ENCODE measurements around the gene HCN4.

Gene HCN4

DNA sequence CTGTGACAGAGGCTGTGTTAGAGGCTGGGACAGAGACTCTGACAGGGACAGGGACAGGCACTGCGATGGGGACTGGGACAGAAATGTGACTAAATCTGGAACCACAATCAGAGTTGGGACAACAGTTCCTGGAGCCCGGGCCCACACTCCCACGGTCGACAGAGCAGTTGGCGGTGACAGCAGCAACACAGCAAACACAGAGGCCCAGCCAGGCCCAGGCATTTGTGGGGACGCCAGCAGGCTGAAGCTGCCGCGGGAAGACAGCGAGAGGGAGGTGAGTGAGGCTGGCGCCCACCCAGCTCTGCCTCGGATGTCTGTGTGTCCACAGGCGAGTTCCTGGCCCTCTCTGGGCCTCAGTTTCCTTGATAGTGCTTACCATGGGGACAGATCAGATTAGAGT, 9.3 kb upstream of the HCN4 start:
- DNase-seq (ENCODE audit: low read depth), result no peak

DNA sequence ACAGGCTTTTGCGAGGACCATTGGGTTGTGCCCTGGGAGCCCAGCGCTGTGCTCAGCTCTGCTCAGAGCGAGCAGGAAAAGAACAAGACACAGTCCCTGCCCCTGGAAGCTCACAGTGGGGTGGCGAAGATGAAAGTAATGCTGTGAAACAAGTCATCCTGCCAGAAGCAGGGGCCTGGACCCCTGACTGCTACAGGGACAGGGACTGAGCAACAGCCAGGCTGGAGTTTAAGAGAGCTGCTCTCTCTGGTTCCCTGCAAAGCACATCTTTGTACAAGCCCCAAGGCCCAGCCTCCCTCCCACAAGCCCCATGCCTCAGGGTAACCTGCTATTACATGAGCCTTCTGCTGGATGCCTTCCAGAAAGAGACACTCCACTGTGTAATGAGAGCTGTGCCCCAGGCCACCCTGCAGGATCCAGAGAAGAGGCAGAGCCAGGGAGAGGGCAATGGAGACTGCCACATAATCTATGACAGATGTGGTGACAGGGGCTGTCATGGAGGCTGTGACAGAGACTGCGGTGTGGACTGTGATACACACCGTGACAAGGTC, 7.1 kb upstream of the HCN4 start:
- no peak for DNase-seq (ENCODE audit: low read depth)

DNA sequence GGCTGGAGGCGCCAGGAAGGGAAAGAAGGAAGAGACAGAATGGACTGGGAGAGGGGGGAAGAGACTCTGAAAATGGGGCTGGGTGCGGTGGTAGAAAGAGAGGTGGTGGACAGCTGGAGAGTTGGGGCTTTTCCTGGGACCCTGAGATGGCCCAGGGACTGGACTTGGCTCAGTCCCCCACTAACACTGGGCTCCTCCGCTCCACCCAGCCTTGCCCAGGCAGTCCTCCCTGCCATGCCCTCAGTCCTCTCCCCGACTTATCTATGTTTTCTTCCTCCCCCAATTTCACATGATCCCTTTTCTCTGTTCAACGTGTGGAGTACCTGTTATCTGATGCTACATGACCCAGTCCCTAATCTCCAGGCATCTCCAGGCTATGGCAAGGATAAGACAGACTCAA, 6.3 kb upstream of the HCN4 start:
- no peak for DNase-seq (ENCODE audit: low read depth)

DNA sequence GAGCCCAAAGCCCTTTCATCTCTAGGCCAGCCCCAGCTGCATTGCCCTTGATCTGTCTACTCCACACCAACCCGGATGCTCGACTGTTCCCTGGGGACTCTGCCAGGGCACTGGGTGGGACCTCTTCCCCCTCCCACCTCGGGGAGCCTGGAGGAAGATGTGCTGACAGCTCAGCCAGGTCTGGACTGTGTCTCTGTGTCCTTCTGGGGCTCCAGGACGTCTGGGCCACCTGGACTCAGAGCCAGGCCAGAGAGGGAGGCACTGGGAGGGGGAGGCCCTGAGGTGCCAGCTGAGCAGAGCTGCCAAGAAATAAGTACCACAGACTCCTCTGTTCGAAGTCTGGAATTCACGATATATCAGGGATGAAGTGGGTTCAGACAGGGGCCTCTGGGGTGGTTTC, 5.8 kb upstream of the HCN4 start:
- DNase-seq (ENCODE audit: low read depth), result no peak

DNA sequence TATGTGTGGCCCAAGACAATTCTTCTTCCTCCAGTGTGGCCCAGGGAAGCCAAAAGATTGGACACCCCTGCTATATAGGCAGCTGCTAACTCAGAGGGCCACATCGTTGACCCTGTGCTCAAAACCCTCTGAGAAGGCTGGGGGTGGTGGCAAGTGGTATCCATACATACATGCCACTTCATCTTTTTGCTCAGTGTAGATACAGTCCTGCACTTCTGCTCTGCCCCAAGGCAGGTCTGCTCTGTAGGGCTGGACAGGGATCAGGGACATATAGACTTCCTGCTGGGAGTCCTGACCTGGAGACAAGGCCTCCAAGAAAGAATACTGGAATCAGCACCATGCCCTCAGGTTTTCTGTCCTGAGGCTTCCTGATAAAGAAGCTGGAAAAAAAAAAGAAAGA, 4.5 kb upstream of the HCN4 start:
- DNase-seq (ENCODE audit: low read depth), result no peak

DNA sequence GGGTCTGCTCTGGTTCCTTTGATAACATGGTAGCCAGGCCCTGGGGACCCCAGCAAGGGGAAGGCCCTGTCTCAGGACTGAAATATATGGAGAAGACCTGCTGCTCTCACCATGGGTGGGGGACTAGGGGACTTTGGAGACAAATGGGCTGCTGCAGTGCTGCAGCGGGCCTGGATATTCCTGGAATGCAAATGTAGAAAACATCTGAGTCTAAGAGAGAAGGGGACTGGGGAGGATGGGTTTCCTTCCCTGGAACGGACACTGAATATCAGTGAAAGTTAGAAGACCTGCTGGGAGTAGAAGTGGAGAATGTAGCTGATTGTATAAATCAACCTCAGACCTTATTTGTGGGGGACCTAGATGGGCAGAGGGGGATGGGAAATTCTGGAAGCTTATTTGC, 3.1 kb upstream of the HCN4 start:
- no peak for DNase-seq (ENCODE audit: low read depth)

DNA sequence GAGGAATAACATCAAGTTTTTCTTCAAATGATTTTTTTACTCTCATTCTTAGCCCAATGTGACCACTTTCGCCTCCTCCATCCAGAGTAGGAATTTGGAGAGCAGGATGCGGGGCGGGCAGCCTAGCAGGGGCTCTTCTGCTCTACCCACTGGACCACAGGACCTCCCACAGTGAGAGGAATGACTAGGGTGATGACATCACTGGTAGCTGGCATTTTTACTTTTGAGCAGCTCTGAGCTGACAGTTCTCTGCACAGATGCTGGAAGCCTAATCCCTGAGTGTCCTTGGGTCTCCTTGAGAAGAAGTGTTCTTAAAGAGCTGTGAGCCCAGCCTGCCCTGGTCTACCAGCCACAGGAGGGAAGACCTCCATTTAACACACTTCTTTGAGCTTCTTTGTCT, 1.4 kb upstream of the HCN4 start:
- DNase-seq (ENCODE audit: low read depth), result no peak

DNA sequence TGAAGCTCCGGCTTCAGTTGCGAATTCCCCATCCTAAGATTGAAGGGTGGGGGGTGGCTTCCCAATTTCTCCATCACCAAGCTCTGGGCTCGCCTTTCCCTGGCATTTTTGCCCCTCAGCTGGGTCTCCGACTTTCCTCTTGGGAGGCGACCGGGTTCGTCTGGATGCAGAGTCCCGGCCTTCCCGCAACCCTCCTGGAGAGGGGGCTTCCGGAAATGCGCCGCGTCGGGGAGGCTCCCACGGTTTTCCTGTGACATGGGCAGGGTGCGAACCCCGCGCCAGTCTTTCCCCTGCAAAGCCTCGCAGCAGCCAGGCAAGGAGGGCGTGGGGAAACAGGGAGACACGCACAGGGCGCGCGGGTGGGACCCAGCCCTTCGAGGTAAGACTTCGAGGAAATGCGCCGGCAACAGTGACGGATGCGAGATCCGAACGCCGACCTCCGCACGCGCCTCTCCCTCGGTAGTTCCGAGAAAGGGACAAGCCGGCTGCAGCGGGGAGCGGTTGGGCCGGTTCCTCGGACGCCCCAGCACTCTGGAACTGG, 466 bp upstream of the HCN4 start:
- DNase-seq (ENCODE audit: low read depth), result no peak

DNA sequence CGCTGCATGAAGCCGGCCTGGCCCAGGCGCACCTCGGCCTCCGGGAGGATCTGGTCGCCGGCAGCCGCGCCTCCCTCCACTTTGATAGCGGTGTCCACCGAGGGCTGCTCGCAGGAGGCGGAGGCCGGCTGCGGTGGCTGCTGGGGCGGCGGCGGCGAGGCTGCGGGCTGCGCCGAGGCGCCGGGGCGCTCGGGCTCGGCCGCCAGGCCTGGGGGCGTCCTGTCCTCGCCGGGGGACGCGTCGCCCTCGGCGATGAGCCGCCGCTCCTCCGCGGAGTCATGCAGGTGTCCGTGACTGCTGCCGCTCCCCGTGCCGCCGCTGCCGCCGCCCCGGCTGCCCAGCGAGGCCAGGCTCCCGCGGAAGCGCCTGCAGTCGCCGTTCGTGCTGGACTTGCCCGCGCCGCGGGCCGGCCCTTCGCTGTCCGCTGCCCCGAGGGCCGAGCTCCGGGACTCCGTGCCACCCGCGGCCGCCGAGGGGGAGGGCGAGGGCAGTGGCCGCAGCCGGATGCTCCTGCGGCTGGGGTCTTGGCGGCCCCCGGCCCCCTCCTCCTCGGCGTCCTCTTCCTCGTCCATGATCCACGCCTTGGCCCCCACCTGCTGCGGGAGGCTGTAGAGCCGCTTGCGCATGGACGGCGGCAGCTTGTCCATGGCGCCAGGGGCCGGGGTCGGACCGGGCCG, 996 bp downstream of the HCN4 start:
- DNase-seq (ENCODE audit: low read depth), result no peak

DNA sequence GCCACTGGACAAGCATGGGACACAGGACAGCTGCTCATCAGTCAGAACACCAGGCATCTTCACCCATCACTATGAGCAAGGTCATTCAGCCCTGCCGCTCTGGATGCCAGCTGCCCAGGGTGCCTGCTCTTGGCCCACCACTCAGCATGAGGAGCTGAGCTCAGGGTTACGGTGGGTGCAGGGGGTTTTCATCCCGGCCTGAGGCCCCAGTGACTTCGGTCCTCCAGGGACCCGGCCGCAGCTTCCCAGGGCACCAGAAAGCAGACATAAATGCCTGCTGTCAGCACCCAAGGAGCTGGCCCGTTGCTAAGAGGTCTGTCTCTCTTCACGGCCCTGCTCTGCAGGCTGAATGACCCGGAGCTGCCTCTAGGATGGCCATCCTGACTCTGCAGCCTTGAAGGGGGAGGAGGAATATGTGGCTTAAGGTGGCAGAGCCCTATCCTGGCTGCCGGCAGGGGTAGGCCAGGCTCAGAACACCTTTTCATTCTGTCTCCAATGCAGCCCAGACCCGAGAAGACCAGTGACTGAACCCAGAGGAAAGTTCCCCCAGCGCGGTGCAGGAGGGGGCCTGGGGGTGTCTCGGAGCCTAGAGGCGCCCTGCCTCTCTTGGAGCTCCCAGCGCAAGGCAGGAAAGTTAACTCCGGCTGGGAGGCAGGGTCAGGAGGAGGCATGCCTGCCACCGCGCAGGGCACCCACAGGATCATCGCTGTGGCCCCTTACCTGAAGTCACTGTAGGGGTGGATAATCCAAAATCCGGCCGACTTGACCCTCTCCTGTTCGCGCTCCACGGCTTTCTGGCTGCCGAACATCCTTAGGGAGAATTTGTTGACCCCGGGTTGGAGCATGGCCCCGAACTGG, 1.8 kb downstream of the HCN4 start:
- no peak for DNase-seq (ENCODE audit: low read depth)

DNA sequence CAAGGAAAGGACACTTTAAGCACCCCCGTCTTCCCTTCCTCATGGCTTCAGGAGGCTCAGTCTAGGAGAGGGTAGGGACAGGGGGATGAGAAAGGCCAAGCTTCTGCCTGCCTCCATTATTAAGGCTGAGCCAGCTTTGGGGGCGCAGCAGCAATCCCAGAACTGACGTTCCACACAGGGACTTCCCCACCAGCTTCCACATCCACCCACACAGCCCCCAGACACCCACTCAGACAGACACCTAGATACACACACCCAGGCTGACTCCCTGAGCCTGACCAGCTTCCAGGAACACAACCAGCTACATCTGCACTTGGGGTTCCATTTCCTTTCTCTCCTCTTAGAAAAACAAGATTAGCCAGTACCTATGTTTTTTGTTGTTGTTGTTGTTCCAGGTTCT, 4.7 kb downstream of the HCN4 start:
- no peak for DNase-seq (ENCODE audit: low read depth)

DNA sequence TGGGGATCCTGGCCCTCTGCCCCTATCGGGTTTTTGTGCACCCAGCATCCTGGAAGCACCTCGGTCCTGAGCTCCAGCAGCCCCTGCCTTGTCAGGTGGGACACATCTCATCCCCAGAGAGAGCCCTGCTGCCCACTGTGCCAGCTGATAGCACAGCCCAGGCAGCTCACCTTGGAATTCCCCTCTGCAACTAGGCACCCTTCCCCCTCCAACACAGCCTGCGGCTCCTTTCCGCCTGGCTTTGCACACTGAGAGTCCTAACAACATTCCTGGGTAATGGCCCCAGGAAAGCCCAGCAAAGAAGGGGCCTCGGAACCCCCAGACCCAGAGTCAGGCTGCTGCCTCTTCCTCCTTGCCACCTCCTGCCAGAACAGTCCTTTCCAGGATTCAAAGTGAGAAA, 5.9 kb downstream of the HCN4 start:
- no peak for DNase-seq (ENCODE audit: low read depth)

DNA sequence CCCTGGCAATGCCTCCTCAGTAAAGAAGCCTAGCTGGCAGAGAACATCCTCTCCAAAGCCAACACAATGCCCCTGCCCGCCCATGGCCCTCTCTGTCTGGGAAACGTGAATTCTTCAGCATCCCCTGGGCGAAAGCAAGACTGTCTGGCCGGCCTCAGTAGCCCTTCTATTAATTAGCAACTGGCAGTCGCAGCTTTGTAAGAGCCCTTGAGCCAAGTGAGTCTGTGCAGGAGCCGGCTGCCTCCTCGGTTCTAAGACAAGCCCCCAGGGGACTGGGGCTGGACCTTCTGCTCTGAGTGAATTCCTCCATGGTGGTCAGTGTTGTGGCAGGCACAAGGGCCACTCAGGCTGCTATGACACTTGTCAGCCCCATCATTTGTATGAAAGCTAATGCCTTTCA, 7.4 kb downstream of the HCN4 start:
- DNase-seq (ENCODE audit: low read depth), result no peak

DNA sequence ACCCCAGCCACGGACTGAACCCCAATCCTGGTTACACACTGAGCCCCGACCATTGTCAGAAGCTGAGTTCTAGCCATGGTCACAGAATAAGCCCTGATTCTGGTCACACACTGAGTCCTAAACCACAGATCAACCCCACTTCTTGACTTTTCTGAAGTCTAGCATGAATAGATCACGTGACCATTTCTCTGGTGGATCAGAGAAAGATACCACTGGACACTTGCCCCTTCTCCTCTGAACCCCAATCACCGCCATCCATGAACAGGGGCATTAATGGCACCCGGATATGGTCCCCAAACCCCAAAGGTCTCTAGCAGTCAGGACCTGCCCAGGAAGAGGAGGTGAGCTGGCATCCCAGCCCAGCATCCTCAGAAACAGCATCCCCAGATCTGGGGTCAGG, 9.1 kb downstream of the HCN4 start:
- DNase-seq (ENCODE audit: low read depth), result no peak

DNA sequence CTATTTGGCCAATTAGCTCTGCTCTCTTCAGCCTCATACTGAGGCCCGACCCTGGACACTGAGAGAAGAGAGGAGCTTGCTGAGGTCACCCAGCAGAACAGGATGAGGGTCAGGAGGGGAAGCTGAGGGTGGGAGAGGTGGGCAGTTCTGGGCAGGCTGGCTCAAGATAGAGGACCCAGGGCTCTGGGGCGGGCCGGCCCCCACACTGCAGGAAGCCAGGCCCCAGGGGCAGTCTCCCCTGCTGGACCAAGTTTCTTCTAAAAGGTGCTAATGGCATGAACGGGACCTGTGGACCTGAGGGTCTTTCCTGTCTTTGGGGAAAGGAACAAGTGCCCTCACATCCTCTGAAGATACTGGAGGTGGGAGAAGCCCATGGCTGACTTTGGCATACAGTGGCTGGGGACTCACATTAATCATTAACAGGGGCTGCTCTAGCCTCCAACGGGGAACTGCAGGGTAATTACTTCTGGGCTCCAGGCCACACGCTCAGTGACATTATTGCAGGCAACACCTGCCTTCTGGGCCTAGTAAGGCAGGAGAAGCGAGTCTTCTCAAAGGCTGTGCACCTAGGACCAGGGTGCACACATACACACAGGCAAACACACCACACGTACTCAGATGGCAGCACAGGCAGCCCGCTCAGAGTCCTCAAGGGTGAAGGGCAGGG, 10.6 kb downstream of the HCN4 start:
- DNase-seq (ENCODE audit: low read depth), result no peak

DNA sequence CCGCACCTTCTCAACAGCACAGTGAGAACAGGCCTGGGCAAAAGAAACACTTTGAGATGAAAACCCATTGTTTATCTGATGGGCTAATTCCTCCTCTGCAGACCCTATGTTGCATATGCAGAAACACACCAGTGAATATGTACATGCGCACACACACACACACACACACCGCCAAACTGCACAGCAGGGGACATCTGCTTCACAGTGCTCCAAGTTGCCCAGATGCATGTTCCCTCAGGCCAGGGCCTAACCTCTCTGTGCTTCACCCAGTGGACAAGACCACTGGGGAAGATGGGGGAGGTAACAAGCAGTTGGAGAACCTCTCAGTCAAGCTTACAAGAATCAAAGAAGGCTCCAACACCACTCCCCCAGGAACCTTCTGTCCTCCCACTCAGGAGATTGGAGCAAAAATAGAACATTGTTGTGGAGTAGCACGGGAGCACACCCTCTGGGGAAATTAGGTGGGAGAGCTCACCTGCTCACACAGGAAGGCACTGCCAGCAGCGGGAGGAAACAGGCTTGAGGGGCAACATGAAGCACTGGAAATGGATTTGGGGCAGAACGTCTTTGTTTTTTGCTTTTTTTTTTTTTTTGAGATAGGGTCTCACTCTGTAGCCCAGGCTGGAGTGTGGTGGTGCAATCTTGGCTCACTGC, 13.0 kb downstream of the HCN4 start:
- no peak for DNase-seq (ENCODE audit: low read depth)

DNA sequence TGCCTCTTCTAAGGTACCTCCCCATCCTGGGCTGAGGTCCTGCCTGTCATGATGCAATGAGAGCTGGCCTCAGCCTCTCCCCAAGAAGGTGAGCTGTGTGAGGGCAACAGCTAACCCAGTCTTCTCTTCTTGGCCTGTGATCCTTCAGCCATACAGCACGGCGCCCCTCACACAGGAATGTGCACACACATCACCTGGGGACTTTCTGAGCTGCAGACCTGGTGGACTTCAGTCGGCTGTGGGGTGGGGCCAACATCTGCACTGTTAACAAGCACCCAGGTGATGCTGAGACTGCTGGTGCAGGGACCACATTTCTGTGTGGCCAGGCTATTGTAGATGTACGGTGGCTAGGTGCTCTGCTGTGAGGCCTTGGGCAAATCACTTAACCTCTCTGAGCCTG, 14.5 kb downstream of the HCN4 start:
- DNase-seq (ENCODE audit: low read depth), result no peak

DNA sequence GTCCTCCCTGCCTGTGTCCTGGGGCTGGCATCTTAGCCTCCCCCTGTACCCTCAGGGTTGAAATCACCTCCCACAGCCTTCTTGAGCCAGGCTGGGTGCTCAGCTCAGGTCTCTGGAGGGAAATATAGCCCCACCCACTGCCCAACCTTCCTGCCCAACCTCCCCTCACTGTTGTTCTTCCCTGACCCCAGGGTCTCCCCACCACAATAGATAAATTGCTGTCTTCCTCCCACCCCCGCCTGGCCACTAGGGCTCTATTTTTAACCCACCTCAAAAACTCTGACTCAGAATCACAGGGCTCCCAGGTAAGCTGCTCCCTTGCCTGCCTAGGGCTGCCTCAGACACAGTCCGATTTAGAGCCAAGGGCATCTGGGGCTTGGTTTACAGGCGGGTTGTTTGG, 15.0 kb downstream of the HCN4 start:
- no peak for DNase-seq (ENCODE audit: low read depth)

DNA sequence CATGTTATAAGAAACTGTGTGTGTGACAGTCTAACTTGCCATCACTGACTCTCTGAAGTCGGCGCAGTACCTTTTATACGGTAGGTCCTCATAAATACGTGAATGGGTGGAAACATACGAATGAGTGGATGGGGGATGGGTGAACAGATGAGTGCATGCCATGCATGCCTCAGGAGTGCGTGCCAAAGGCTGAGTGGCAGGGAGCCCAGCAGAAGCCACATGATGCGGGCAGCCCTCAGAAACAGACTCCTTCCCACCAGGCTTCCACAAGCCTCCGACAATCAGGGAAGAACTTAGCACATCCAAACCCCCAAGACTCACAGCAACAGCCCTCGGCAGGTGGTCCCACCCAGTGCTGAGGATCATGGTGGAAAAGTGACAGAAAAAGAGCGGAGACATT, 16.7 kb downstream of the HCN4 start:
- DNase-seq (ENCODE audit: low read depth), result no peak

DNA sequence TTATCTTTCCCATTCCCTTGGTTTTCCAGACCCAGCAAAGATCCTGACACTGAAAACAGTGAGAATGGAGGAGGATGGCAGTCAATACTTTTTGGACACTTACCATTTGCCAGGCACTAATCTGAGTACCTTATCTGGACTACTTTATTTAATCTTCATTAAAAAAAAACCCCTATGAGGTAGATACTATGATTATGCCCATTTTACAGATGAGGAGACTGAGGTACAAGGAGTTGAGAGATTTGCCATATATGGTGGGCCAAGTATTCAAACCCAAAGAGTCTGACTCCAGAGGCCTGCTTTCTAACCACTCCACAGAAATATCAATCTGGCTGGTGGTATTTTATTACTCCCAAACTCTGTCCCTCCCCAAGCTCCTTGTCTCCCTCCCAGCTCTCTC, 19.6 kb downstream of the HCN4 start:
- DNase-seq (ENCODE audit: low read depth), result no peak

DNA sequence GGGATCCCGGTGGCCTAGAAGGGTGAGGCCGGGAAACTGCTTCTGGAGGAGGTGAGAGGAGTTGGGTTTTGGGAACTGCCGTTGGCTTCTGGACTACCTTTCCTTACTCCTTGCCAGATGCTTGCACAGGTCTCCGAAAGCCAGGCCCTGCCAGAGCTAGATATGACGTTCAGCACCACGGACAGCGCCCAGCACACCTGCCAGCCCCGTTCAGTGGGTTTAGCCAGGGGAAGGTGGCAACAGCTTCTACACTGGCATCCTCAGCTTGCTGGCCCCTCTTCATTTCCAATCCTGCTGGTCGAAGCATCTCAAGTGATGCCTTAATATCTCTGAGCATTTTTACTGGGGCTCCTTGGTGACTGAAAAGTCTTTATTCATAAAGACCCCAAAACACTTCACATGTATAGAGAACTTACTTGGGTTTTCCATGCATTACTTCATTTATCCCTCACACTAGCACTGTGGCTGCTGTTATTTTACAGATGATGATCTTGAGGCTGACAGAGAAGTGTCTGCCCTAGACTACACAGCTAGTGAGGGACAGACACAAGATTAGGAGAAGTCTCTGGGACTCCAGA, 21.9 kb downstream of the HCN4 start:
- no peak for DNase-seq (ENCODE audit: low read depth)

DNA sequence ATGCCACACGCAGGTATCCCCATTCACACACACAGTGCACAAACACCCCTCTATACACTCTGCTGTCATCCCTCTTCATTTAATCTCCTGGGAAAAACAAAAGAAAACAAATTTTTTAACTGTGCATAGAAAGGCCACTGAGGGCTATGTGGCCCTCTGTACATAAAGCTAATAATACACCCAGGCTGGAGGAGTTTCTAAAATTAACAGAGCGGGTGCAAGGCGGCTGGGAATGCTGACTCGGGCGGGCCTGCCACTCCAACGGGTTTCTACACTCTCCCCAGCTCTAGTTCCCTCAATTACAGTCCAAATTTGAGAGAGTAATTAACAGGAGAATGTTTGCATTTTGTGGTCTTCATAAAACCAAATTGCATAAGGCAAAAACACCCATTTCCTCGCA, 23.1 kb downstream of the HCN4 start:
- DNase-seq (ENCODE audit: low read depth), result no peak

Data from fibroblast of gingiva (primary cell).